D721Med (cell line): ENCODE results near the gene SKA1.
"Not testable (repeated sequence)": the region's sequence is repeated elsewhere in the genome, so short reads cannot be mapped to it uniquely, and the experiment has no call there.

ENCODE experiments used
- DNase-seq: peaks from one replicate; pipeline ENCODE4 v3.0.0; 2011; ENCODE audit warnings: low spot score; ENCODE audit not compliant: insufficient read length
- FAIRE-seq: peaks from 2 replicates; lab custom pipeline; 2011; peaks lifted over from hg19 to GRCh38; lab: Jason Lieb, UNC
- CTCF ChIP-seq: IDR thresholded peaks from 2 replicates; pipeline ENCODE4 v1.5.1; 2012; ENCODE audit warnings: mild to moderate bottlenecking, control low read depth; ENCODE audit not compliant: insufficient read depth; ENCODE audit errors: missing control alignments

SKA1 gene

GRCh38 chr18:50393802-50394201 lies 19.0 kb downstream of the SKA1 start:
- FAIRE-seq (no peak), DNase-seq (no peak)
- no peak for TF ChIP-seq CTCF

GRCh38 chr18:50395093-50395492 lies 20.2 kb downstream of the SKA1 start:
- no peak for DNase-seq
- FAIRE-seq, result no peak
- TF ChIP-seq CTCF, result no peak

- no peak for TF ChIP-seq CTCF
- DNase-seq (no peak), FAIRE-seq (no peak)
Measured at GRCh38 chr18:50396005-50396660, 21.3 kb downstream of the SKA1 start.

- FAIRE-seq, result no peak
- TF ChIP-seq CTCF, result no peak
- DNase-seq, result no peak
Measured at GRCh38 chr18:50397023-50397422, 22.2 kb downstream of the SKA1 start.

- TF ChIP-seq CTCF, result no peak
- DNase-seq, result no peak
- no peak for FAIRE-seq
Measured at GRCh38 chr18:50398099-50398498, 23.3 kb downstream of the SKA1 start.

GRCh38 chr18:50398947-50399346 lies 24.1 kb downstream of the SKA1 start:
- TF ChIP-seq CTCF, result no peak
- DNase-seq, result no peak
- FAIRE-seq, result no peak

GRCh38 chr18:50399582-50399981 lies 24.7 kb downstream of the SKA1 start:
- DNase-seq (no peak), FAIRE-seq (no peak)
- no peak for TF ChIP-seq CTCF

GRCh38 chr18:50400438-50400837 lies 25.6 kb downstream of the SKA1 start:
- not testable (repeated sequence) for FAIRE-seq, DNase-seq
